Prostate gland (tissue), 2 donors: ENCODE results near the gene ZNF423.

Experiments
- POLR2A ChIP-seq: fragments of 450-650 bp; IDR thresholded peaks from one replicate; pipeline ENCODE4 v1.6.1; 2016; ENCODE audit warnings: antibody characterized with exemption, mild to moderate bottlenecking
- TF ChIP-seq, protein P1 (sequence below), 4 experiments: fragments of 200-600 bp in 2 of 4; fragments of 450-650 bp in 2 of 4; sonication (generic) in 2 of 4; IDR thresholded peaks; 1 replicate in 3 of 4; 2 replicates in 1 of 4; pipeline ENCODE4 v1.5.1; 2016 to 2019; ENCODE audit warnings: antibody characterized with exemption in 4 of 4, mild to moderate bottlenecking in 2 of 4, moderate library complexity in 2 of 4

DNA sequence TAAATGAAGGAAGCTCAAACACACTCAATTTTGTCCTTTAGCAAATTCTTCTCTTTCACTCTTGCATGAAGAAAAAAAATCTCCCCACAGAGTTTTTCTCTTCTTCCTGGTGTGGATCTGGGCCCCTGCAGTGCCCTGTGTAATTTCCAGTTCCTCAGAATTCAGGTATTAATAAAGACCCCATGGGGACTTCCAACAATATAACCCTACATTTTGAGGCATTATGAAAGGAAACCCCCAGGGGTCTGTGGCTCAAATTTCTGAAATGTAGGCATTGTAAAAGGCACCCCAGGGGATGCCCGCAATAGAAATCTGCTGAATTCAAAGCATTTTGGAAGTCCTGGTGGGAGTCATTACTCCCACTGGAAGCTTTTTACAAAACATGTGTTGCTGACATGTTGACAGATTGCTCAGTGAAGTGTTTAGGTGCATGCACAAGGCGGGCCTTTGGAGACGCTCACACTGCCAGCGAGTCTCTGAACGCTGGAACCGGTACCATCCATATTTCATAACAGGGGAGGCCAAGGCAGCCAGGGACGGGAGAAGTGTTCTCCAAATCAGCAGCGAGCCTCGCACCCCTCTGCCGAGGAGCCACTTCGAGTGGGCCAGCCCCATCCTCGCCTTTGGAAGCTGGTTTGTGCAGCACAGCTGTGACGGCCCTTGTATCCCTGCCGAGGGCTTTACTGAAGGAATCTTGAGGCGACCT lies 154.0 kb downstream of the ZNF423 start:
- TF ChIP-seq, protein P1, sequence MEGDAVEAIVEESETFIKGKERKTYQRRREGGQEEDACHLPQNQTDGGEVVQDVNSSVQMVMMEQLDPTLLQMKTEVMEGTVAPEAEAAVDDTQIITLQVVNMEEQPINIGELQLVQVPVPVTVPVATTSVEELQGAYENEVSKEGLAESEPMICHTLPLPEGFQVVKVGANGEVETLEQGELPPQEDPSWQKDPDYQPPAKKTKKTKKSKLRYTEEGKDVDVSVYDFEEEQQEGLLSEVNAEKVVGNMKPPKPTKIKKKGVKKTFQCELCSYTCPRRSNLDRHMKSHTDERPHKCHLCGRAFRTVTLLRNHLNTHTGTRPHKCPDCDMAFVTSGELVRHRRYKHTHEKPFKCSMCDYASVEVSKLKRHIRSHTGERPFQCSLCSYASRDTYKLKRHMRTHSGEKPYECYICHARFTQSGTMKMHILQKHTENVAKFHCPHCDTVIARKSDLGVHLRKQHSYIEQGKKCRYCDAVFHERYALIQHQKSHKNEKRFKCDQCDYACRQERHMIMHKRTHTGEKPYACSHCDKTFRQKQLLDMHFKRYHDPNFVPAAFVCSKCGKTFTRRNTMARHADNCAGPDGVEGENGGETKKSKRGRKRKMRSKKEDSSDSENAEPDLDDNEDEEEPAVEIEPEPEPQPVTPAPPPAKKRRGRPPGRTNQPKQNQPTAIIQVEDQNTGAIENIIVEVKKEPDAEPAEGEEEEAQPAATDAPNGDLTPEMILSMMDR (IDR thresholded peaks at IDR 0.05) = no peak
- no peak for TF ChIP-seq POLR2A
